Naive thymus-derived CD8-positive, alpha-beta T cell (primary cell): ENCODE results near the gene SANBR. TPM values are rescaled to one million over a fixed set of nuclear protein-coding genes. Genes with fewer than 3 reads are reported as not detected.

Experiments used
- ATAC-seq, 2 donors: fragments of 150-1000 bp; cut with Tn5 transposase in 1 of 2; sonication (Bioruptor Pico), chemical (Tn5 transposase) in 1 of 2; 1 replicate in 1 of 2; 2 replicates in 1 of 2; pipeline ENCODE4 v1.10.0; 2021; ENCODE audit warnings: mild to moderate bottlenecking in 2 of 2, moderate library complexity in 2 of 2
- POLR2A ChIA-PET: fragments of 350-600 bp; sonication (Branson Sonifier 250); formaldehyde crosslinking; loops from one replicate; lab custom pipeline; 2021; ENCODE audit warnings: antibody characterized with exemption; lab: Charles Lee
- DNase-seq, 10 donors: peaks; one replicate each; pipeline versions ENCODE4 v3.0.0 to v3.0.0-alpha.2; 2020 to 2022
- H3K27ac Mint-ChIP-seq, 10 donors: one replicate each; pipeline ENCODE4 v1.8.0; 2020 to 2022; ENCODE audit warnings: mild to moderate bottlenecking in 10 of 10, mixed read lengths in 10 of 10, moderate library complexity in 4 of 10, inconsistent platforms in 1 of 10
- H3K27me3 Mint-ChIP-seq, 5 donors: one replicate each; pipeline ENCODE4 v1.8.0; 2021 to 2022; ENCODE audit warnings: mixed read lengths in 5 of 5
- H3K36me3 Mint-ChIP-seq, 3 donors: one replicate each; pipeline ENCODE4 v1.8.0; 2020 to 2022; ENCODE audit warnings: mixed read lengths in 3 of 3, mild to moderate bottlenecking in 2 of 3, inconsistent platforms in 1 of 3
- H3K4me1 Mint-ChIP-seq, 4 donors: one replicate each; pipeline ENCODE4 v1.8.0; 2021 to 2022; ENCODE audit warnings: mixed read lengths in 4 of 4
- H3K4me3 Mint-ChIP-seq, 10 donors: one replicate each; pipeline ENCODE4 v1.8.0; 2020 to 2022; ENCODE audit warnings: mild to moderate bottlenecking in 10 of 10, mixed read lengths in 10 of 10, moderate library complexity in 6 of 10, inconsistent platforms in 1 of 10
- H3K9me3 Mint-ChIP-seq, 9 donors: one replicate each; pipeline ENCODE4 v1.8.0; 2020 to 2022; ENCODE audit warnings: mixed read lengths in 9 of 9, mild to moderate bottlenecking in 3 of 9, inconsistent platforms in 1 of 9, moderate library complexity in 1 of 9
- polyA plus RNA-seq, 3 donors: library from polyadenylated mRNA; unstranded; fragments of 300-500 nt; fragmentation: Illumina TruSeq; gene quantifications; one replicate each; pipeline ENCODE4 v1.2.3, GENCODE V29; 2021
- total RNA-seq, 8 experiments: library from RNA in 2 of 8; stranded (reverse) in 2 of 8; gene quantifications; one replicate each; pipeline ENCODE4 v1.2.3 and lab custom pipeline; 2021 to 2026

SANBR gene
- total and polyA plus RNA-seq, 5 experiments from 2014 or later: 0.25 to 3.3 (median 0.96) TPM

GRCh38 chr2:61096438-61096837 is 30.8 kb downstream of the SANBR start:
- Mint-ChIP-seq H3K36me3 (no peaks in the 10 kb centered on the region), H3K9me3 (no peaks in the 10 kb centered on the region), H3K4me3 (no peak overlapping the region), H3K27ac (peak overlapping the region in 1 of 10 donors; percentile 20), H3K4me1 (peaks cover 0 to 5% (median 0%) of the 10 kb centered on the region in 4 donors), H3K27me3 (peaks cover 0 to 4% (median 0%) of the 10 kb centered on the region in 5 donors)
- POLR2A ChIA-PET: no interaction called here
- no peak for DNase-seq
- no peak for ATAC-seq

GRCh38 chr2:61100801-61101200 is 35.1 kb downstream of the SANBR start:
- peaks cover 0 to 5% (median 0%) of the 10 kb centered on the region in 4 donors for H3K4me1 Mint-ChIP-seq
- no peaks in the 10 kb centered on the region for H3K9me3 Mint-ChIP-seq
- peaks cover 0 to 4% (median 0%) of the 10 kb centered on the region in 5 donors for H3K27me3 Mint-ChIP-seq
- DNase-seq (no peak), ATAC-seq (no peak)
- H3K27ac Mint-ChIP-seq: no peak overlapping the region
- H3K4me3 Mint-ChIP-seq: no peak overlapping the region
- POLR2A ChIA-PET: interaction anchor here (0.6 kb wide), 1 partner anchor 651 kb away, joined by 5 read pairs; no protein-coding TSS in a partner anchor
- H3K36me3 Mint-ChIP-seq: no peaks in the 10 kb centered on the region

GRCh38 chr2:61109291-61109690 is 43.6 kb downstream of the SANBR start:
- Mint-ChIP-seq H3K4me1 (no peaks in the 10 kb centered on the region), H3K9me3 (peaks cover 0 to 7% (median 5%) of the 10 kb centered on the region in 9 donors), H3K4me3 (no peak overlapping the region), H3K27ac (peak overlapping the region in 1 of 10 donors; percentile 2), H3K27me3 (no peaks in the 10 kb centered on the region), H3K36me3 (peaks cover 3 to 11% (median 7%) of the 10 kb centered on the region in 3 donors)
- no peak for DNase-seq
- no peak for ATAC-seq
- POLR2A ChIA-PET: interaction anchor here (0.7 kb wide), 1 partner anchor 359 kb away, joined by 8 read pairs; no protein-coding TSS in a partner anchor

DNA sequence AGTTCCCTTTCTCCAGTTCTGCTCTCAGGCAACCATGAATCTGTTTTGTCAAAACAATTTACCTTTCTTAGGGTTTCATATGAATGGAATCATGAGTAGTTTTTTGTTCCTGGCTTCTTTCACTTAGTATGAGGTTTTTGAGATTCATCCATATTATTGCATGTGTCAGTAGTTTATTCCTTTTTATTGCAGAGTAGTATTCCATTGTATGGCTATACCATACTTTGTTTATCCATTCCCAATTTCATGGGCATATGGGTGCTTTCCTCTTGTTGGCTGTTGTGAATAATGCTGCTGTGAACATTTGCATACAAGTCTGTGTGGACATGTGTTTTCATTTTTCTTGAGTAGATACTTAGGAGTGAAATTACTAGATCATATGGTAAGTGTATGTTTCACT is 46.0 kb downstream of the SANBR start:
- Mint-ChIP-seq H3K36me3 (peaks cover 3 to 19% (median 7%) of the 10 kb centered on the region in 3 donors), H3K27ac (no peak overlapping the region), H3K27me3 (no peaks in the 10 kb centered on the region), H3K4me3 (no peak overlapping the region), H3K4me1 (no peaks in the 10 kb centered on the region), H3K9me3 (peaks cover 0 to 11% (median 5%) of the 10 kb centered on the region in 9 donors)
- POLR2A ChIA-PET: no interaction called here
- no peak for ATAC-seq
- DNase-seq: no peak

DNA sequence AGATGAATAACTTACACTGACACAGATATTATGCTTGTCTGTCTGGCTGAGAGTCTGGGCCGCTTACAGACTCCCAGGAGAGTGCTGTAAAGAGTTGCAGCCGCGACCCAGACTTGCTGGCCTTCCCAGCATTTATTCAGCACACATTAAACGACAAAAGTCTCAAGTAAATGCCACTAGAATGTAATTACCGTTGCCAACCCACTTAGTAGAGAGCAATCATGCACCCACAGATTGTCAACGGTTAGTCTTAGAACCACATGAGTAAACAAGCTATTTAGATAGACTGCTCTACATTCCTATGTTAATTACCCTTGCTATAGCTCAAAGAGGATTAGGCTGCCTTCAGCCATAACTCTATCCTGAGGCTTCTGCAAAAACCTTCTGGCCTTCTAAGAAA is 48.5 kb downstream of the SANBR start:
- Mint-ChIP-seq H3K9me3 (peaks cover 0 to 11% (median 5%) of the 10 kb centered on the region in 9 donors), H3K27me3 (no peaks in the 10 kb centered on the region), H3K4me3 (no peak overlapping the region), H3K27ac (no peak overlapping the region), H3K36me3 (peaks cover 7 to 19% (median 7%) of the 10 kb centered on the region in 3 donors), H3K4me1 (no peaks in the 10 kb centered on the region)
- ATAC-seq (no peak), DNase-seq (no peak)
- POLR2A ChIA-PET: no interaction called here

Other genes with a start within 250 kb of the SANBR start
- 10 to 100 TPM; 27.1 to 28.8 TPM for gene REL, start 184.3 kb upstream of the SANBR start, total RNA-seq
- 10 to 100 TPM; 12.5 to 20.0 (median 13.7) TPM for gene REL, start 184.3 kb upstream of the SANBR start, polyA plus RNA-seq
- 10 to 100 TPM; 26.8 to 27.4 TPM for gene PEX13, start 48.2 kb upstream of the SANBR start, total RNA-seq
- 10 to 100 TPM in 1 of 3 donors, 1 to 10 TPM in 2; 7.6 to 11.1 (median 9.0) TPM for gene PEX13, start 48.2 kb upstream of the SANBR start, polyA plus RNA-seq
- gene PUS10, start 47.6 kb upstream of the SANBR start, total RNA-seq: 10 to 100 TPM in 1 of 2 experiments, 1 to 10 TPM in 1; 9.2 to 11.6 TPM
- gene PUS10, start 47.6 kb upstream of the SANBR start, polyA plus RNA-seq: 1 to 10 TPM; 4.1 to 4.4 (median 4.4) TPM
- gene C2orf74, start 96.3 kb downstream of the SANBR start, total RNA-seq: 10 to 100 TPM; 21.3 to 25.7 TPM
- 10 to 100 TPM; 45.5 to 62.1 (median 56.9) TPM for gene C2orf74, start 96.3 kb downstream of the SANBR start, polyA plus RNA-seq